SK-N-SH treated with all-trans-retinoic acid at 6 μM for 48 hours (cell line): ENCODE measurements around the gene IL12B.

Experiments
- ARNTL ChIP-seq: fragments of 450-650 bp; formaldehyde crosslinking; IDR thresholded peaks from 2 replicates; pipeline ENCODE4 v1.5.0; 2020; ENCODE audit warnings: low read depth, mild to moderate bottlenecking, moderate library complexity, borderline replicate concordance
- BACH2 ChIP-seq: fragments of 250-450 bp; sonication (Bioruptor Pico); IDR thresholded peaks from 2 replicates; pipeline ENCODE4 v1.9.0; 2021; ENCODE audit warnings: mild to moderate bottlenecking, borderline replicate concordance
- PATZ1 ChIP-seq: fragments of 250-450 bp; sonication (Bioruptor Pico); IDR thresholded peaks from 2 replicates; pipeline ENCODE4 v1.8.0; 2020; ENCODE audit warnings: mild to moderate bottlenecking, moderate library complexity, borderline replicate concordance
- SNAI2 ChIP-seq: fragments of 250-450 bp; sonication (Bioruptor Pico); IDR thresholded peaks from 2 replicates; pipeline ENCODE4 v1.5.0; 2020; ENCODE audit warnings: mild to moderate bottlenecking, moderate library complexity
- ZFP3 ChIP-seq: fragments of 250-450 bp; sonication (Bioruptor Pico); IDR thresholded peaks from 2 replicates; pipeline ENCODE4 v1.5.0; 2020; ENCODE audit warnings: mild to moderate bottlenecking, moderate library complexity
- ZNF565 ChIP-seq: fragments of 450-650 bp; formaldehyde crosslinking; conservative IDR thresholded peaks from 2 replicates; pipeline ENCODE4 v1.5.0; 2020; ENCODE audit warnings: low read depth, mild to moderate bottlenecking, moderate library complexity

DNA sequence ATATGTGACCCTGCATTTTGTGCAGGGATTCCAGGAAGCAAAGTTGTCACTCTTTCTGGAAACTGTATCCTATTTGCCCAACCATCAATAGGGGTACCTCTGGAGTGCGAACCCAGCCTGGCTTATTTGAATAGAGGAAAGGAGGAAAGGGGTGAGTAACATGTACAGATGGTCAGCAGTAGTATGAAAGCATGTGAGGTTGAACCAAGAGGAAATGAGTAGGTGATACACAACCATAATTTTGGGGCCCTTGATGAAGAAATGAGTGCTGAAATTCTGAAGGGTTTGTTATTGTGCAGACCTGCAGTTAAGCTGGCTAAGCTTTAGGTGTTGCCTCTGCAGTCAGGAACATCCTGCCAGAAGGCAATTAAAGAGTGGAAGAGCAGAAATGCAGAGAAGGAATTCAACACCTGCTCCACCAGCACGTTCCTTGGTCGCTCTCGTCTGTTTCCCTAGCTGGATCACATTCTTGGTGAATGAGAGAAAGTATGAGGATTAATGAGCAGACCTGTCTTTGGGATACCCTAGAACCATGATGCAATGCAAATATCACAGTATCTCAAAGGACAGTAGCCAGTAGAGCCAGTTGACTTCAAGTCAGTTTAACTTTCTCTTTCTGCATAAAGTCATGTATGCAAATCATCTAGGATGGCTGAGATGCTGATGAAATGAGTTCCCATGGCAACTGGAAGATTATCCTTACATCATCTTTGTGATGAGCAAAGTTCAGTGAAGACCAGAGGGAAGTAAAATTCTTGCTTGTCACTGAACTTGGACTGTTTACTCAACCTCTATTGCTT lies 13.2 kb upstream of the IL12B start:
- no peak for TF ChIP-seq PATZ1 (CRISPR knock-in tag)
- TF ChIP-seq SNAI2 (CRISPR knock-in tag): no peak
- no peak for TF ChIP-seq BACH2 (CRISPR knock-in tag)
- TF ChIP-seq ZFP3 (CRISPR knock-in tag): no peak
- TF ChIP-seq ARNTL (CRISPR knock-in tag): no peak
- TF ChIP-seq ZNF565: no peak
